ENCODE results near the gene VPS13C.

GRCh38 chr15:61880084-61880483 lies 180.2 kb downstream of the VPS13C start:
- TF ChIP-seq POLR2AphosphoS5 (IDR thresholded peaks at IDR 0.05; ENCODE audit: low read depth, low read length) (no peak), CTCF (IDR thresholded peaks at IDR 0.05) (no peak)
